ENCODE data around the gene FGF22.
"Not testable (repeated sequence)": the region's sequence is repeated elsewhere in the genome, so short reads cannot be mapped to it uniquely, and the experiment has no call there.

Gene FGF22

DNA sequence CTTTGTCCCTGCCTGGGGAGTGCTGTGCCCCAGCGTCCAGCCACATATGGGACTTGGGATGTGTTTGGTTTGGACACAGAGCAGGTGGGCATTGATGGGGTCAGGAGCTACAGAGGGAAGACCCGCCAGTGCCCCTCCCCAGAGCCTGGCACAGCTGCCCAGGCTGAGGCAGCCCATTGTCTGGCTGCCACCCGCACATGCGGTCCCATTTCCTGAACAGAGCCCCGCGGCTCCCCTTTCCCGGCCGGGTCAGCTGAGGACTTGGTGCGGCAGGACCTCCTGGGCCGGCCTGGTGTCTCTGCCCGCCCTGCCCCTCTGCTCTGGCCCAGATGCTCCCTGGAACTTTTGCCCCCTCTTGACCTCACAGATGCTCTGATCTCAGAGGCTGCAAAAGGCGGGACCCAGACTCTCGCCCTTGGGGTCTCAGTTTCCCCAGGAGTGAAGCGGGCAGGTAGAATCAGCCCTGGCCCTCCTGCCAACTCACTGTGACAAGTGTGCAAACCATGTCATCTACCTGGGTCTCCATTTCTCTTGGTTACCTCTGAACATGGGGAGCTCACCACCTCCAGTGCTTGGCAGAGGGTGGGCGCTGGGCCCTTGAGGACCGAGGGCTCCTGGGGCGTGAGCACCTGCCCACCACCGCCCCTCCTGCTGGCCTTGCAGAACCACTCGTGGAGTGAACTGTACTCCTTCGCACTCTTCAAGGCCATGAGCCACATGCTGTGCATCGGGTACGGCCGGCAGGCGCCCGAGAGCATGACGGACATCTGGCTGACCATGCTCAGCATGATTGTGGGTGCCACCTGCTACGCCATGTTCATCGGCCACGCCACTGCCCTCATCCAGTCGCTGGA is 32.2 kb upstream of the FGF22 start:
- DNase-seq (ENCODE audit: low spot score) (no peak), FAIRE-seq (no peak)

- FAIRE-seq (no peak), DNase-seq (ENCODE audit: low spot score) (no peak)
These were observed 31.3 kb upstream of the FGF22 start for GRCh38 chr19:608155-609003.

- DNase-seq (ENCODE audit: low spot score) (no peak), FAIRE-seq (no peak)
These were observed 30.7 kb upstream of the FGF22 start for GRCh38 chr19:609004-609346.

DNA sequence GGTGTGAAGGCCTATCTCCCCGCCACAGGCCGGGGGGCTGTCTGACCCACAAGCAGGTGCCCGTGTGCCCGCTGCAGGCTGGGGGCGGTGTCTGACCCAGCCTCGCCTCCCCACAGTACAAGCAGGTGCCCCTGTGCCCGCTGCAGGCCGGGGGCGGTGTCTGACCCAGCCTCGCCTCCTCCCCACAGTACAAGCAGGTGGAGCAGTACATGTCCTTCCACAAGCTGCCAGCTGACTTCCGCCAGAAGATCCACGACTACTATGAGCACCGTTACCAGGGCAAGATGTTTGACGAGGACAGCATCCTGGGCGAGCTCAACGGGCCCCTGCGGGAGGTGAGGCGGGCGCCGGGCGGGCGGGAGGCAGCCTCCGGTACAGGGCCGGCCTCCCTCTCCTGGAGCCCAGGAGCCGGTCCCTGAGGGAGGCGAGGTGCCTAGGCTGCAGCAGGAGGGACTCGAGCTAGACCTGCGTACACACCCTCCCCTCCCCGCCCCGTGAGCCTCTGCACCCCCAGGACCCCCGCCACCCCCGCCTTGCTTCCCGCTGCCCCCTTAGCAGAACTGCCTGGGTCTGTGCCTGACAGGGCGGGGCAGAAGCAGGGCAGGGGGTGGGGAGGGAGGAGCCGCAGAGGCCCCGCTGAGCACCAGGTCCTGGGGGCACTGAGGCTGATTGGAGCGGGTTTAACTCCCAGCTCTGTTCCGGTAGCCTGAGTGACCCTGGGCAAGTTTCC is 29.4 kb upstream of the FGF22 start:
- DNase-seq (ENCODE audit: low spot score) (no peak), FAIRE-seq (no peak)

DNA sequence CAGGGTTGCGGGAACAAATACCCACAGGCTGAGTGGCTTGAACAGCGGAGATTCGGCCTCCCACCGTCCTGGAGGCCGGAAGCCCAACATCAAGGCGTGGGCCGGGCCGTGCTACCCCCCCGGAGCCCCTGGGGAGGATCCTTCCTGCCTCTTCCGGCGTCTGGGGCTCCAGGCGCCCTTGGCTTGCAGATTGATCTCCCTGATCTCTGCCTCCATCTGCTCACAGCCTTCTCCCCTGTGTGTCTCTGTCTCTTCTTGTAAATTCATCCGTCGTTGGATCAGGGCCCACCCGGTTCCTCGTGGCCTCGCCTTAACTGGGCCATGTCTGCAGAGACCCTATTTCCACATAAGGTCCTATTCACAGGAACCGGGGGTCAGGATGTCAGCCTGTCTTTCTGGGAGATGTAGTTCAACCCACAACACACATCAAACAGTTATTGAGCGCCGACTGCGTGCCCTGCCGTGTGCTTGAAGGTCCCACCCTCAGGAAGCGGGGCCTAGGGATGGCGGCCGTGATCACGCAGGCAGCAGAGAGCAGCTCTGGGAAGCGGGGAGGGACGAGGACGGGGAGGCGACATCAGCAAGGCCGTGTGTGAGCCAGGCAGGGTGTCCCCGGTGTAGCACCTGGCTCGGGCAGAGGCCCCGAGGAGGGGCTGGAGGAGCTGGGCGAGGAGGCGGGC is 28.7 kb upstream of the FGF22 start:
- FAIRE-seq (no peak), DNase-seq (ENCODE audit: low spot score) (peak; percentile 60)

DNA sequence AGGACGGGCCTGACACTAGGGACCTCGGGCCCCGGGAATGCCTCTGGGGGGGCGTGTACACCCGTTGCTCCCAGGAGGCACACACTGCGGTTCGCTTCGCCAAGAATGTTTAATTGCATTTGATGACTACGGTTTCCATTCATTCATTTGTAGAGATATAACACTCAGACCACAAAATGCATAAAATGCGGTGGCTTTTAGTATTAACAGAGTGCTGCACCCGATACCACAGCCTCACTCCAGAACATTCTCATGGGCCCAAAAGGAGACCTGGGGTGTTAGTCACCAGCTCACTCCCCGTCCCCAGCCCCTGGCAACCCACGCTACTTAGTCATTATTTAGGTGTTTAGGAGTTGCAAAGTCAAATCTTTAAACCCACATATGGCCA is 28.2 kb upstream of the FGF22 start:
- peak; percentile 72 for DNase-seq (ENCODE audit: low spot score)
- FAIRE-seq, result no peak

GRCh38 chr19:612941-613340 is 26.7 kb upstream of the FGF22 start:
- DNase-seq (ENCODE audit: low spot score) (no peak), FAIRE-seq (no peak)

- DNase-seq (ENCODE audit: low spot score) (no peak), FAIRE-seq (no peak)
These were observed 25.7 kb upstream of the FGF22 start for GRCh38 chr19:613732-614567.

GRCh38 chr19:615619-616018 is 24.1 kb upstream of the FGF22 start:
- no peak for DNase-seq (ENCODE audit: low spot score)
- FAIRE-seq, result no peak

DNA sequence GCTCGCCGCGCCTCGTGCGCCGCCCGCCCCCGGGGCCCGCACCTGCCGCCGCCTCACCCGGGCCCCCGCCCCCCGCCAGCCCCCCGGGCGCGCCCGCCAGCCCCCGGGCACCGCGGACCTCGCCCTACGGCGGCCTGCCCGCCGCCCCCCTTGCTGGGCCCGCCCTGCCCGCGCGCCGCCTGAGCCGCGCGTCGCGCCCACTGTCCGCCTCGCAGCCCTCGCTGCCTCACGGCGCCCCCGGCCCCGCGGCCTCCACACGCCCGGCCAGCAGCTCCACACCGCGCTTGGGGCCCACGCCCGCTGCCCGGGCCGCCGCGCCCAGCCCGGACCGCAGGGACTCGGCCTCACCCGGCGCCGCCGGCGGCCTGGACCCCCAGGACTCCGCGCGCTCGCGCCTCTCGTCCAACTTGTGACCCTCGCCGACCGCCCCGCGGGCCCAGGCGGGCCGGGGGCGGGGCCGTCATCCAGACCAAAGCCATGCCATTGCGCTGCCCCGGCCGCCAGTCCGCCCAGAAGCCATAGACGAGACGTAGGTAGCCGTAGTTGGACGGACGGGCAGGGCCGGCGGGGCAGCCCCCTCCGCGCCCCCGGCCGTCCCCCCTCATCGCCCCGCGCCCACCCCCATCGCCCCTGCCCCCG is 23.5 kb upstream of the FGF22 start:
- DNase-seq (ENCODE audit: low spot score) (no peak), FAIRE-seq (no peak)

DNA sequence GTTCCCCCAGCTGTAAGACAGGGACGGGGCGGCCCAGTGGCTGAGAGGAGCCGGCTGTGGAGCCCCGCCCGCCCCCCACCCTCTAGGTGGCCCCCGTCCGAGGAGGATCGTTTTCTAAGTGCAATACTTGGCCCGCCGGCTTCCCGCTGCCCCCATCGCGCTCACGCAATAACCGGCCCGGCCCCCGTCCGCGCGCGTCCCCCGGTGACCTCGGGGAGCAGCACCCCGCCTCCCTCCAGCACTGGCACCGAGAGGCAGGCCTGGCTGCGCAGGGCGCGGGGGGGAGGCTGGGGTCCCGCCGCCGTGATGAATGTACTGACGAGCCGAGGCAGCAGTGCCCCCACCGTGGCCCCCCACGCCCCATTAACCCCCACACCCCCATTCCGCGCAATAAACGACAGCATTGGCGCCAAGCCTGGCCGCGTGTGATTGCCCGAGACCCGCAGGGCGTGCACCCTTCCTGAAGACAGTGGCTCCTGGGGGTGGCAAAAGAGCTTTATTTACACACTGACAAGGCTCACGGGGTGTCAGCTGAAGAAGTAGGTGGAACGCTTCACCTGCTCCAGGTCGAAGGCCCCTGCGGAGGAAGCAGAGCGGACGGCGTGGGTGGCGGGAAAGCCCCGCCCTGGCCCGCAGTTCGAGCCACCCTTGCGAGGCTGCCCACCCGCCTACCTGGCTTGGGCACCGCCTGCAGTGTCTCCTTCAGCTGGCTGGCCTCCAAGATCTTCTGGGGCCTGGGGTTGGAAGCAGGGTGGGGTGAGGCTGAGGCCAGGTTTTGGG is 22.7 kb upstream of the FGF22 start:
- DNase-seq (ENCODE audit: low spot score), result no peak
- FAIRE-seq, result no peak

DNA sequence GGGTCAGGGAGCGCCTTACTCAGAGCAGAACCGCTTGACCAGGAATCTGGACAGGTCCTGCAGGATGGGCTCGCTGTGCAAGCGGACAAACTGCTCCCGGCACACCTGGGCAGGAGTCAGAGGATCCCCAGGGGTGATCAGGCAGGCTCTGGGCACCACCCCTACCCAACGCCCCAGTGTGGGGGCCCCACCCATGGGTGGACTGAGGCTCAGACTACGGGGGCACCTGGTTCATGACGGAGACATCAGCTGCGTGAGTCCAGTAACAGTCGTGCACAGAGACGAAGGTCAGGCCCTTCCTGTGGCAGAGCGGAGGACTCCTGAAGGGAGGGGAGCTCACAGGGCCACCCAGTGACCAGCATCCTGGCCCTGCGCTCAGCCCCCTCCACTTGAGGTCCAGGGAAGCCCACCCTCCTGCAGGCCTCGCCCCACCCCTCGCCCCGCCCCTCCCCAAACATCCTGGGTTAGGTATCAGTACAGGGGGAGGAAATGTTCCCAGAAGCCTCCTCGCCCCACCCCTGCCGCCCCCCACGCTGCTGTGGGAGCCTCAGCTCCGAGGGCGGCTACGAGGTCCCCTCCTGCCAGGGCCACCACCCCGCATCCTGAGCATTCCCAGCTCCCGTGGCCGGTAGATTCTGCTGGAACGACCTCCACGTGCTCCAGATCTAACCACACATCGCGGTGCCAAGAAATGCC is 22.0 kb upstream of the FGF22 start:
- FAIRE-seq (no peak), DNase-seq (ENCODE audit: low spot score) (no peak)

- DNase-seq (ENCODE audit: low spot score), result no peak
- FAIRE-seq, result no peak
These were observed 21.4 kb upstream of the FGF22 start for GRCh38 chr19:618247-618619.

DNA sequence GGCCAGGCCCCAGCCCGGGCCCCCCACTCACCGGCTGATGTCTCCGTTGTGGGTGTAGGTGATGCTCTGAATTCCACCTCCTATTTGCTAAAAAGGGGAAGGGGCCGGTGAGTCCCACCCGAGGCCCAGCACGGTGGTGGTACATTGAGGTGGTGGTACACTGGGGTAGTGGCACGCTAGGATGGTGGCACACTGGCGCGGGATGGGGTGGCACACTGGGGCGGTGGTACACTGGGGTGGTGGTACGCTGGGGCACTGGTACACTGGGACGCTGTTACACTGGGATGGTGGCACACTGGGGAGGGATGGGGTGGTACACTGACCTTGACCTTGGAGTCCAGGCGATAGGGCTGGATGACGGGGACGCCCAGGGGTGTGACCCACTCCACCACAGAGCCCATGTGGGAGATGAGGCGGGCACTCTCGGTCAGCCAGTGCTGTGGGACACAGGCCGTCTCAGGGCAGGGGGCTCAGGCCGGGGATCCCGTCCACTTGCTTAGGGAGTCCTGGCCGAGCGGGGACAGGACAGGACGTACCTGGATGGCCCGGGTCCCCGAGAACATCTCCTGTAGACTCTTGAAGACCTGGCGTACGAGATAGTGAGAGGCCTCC is 20.9 kb upstream of the FGF22 start:
- DNase-seq (ENCODE audit: low spot score) (no peak), FAIRE-seq (no peak)

GRCh38 chr19:619286-620002 is 20.2 kb upstream of the FGF22 start:
- no peak for DNase-seq (ENCODE audit: low spot score)
- no peak for FAIRE-seq

- no peak for DNase-seq (ENCODE audit: low spot score)
- FAIRE-seq, result no peak
These were observed 19.4 kb upstream of the FGF22 start for GRCh38 chr19:620166-620862.

DNA sequence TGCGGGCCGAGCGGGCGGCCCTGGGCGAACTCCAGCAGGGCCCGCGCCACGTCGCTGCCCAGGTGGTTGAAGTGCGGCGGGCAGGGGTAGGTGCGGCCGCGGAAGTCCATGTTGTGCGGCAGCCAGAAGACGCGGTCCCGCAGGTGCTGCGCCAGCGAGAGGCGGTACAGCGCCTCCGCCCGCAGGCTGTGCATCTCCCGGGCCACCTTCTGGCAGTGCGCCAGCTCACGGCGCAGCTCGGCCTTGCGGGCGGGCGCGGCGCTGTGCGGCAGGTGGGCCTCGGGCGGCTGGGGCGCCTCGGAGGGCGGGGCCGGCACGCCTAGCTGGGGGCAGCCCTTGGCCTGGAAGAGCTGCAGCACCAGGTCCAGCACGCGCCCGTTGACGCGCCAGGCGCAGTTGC is 18.5 kb upstream of the FGF22 start:
- FAIRE-seq, result peak; percentile 44
- not testable (repeated sequence) for DNase-seq (ENCODE audit: low spot score)

All from urothelium cell line (cell line).